MM.1S (cell line): Measurements from ENCODE around the gene PROM2.

ENCODE experiments used
- CTCF ChIP-seq: fragments of 300-600 bp; sonication (generic); IDR thresholded peaks from 2 replicates; pipeline ENCODE4 v1.5.1; 2016; ENCODE audit warnings: antibody characterized with exemption, low read length, mixed read lengths
- EZH2 ChIP-seq: fragments of 300-600 bp; sonication (generic); optimal IDR thresholded peaks from 2 replicates; pipeline ENCODE3; 2017; ENCODE audit warnings: low read depth, mild to moderate bottlenecking, antibody characterized with exemption, low read length, mixed read lengths
- EZH2phosphoT487 ChIP-seq: fragments of 300-600 bp; sonication (generic); IDR thresholded peaks from 2 replicates; pipeline ENCODE4 v1.6.1; 2018; ENCODE audit warnings: antibody characterized with exemption, low read length

- TF ChIP-seq EZH2phosphoT487 (no peak), CTCF (no peak), EZH2 (no peak)
Measured at GRCh38 chr2:95333056-95333455, 58.8 kb downstream of the PROM2 start.
